BJ (cell line): ENCODE results near the gene TSPAN18. TPM values are rescaled to one million over a fixed set of nuclear protein-coding genes. Genes with fewer than 3 reads are reported as not detected.

Experiments used
- CTCF ChIA-PET: fragments of 350-600 bp; formaldehyde crosslinking; extraction: SDS; loops from one replicate; lab custom pipeline; 2021; ENCODE audit warnings: antibody characterized with exemption, inconsistent platforms; lab: Yijun Ruan, JAX
- POLR2A ChIA-PET: fragments of 300-600 bp; sonication (Branson Sonifier 250); formaldehyde crosslinking; extraction: SDS; loops from one replicate; lab custom pipeline; 2021; ENCODE audit warnings: antibody characterized with exemption; lab: Charles Lee
- DNase-seq: peaks from one replicate; pipeline ENCODE4 v3.0.0-alpha.2; 2011; ENCODE audit warnings: low read depth
- H3K27me3 ChIP-seq: 2 replicates; pipeline ENCODE4 v1.6.0; 2011; ENCODE audit warnings: low read length; ENCODE audit not compliant: control insufficient read depth, insufficient read depth
- H3K36me3 ChIP-seq: 2 replicates; pipeline ENCODE4 v1.5.1; 2011; ENCODE audit warnings: low read length; ENCODE audit not compliant: control insufficient read depth, insufficient read depth
- H3K4me3 ChIP-seq: 2 replicates; pipeline ENCODE4 v1.5.1; 2011; ENCODE audit warnings: low read depth, mild to moderate bottlenecking, control low read depth, low read length
- polyA plus RNA-seq: library from polyadenylated mRNA; depleted of rRNA; stranded (reverse); fragments of >200 nt; gene quantifications from 2 replicates; pipeline ENCODE4 v1.2.3, GENCODE V29; 2011
- TF ChIP-seq, protein P1 (sequence below): IDR thresholded peaks from 2 replicates; pipeline ENCODE4 v1.5.1; 2011; ENCODE audit warnings: low read depth, mild to moderate bottlenecking, control low read depth, inconsistent platforms, low read length, moderate library complexity; ENCODE audit not compliant: insufficient read depth

Gene TSPAN18
- polyA plus RNA-seq, 1 experiment = 0.55 TPM

DNA sequence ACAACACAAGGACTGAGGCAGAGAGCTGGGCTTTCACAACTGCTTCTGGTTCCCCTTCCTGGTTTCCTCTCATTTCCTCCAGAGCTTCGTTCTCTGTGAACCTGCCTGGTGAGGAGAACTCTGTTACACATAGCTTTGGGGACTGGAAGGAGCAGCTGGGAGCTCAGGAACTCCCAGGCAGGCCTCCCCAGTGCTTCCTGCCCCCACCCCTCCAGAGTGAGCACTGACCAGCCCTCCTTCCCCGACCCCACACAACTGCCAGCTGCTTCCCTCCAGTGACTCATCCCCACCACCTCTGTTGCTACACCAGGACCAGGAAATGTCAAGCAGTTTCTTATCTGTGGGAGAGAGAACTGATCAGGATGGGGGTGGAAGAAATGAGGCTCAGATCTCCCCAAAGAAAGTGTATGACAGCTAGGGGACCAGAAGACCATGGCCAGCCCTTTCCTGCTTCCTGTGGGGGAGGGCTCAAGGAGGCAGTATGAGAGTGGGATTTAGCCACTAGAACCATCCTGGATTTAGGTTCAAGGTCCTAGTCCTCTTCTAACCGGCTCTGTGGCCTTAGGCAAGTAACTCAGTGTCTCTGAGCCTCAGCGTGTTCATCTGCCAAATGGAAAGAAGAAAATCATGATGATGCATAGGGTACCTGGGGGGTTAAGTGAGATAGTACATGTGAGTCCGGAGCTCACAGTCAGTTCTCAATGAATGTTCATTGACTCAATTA, 228.4 kb downstream of the TSPAN18 start:
- TF ChIP-seq, protein P1, sequence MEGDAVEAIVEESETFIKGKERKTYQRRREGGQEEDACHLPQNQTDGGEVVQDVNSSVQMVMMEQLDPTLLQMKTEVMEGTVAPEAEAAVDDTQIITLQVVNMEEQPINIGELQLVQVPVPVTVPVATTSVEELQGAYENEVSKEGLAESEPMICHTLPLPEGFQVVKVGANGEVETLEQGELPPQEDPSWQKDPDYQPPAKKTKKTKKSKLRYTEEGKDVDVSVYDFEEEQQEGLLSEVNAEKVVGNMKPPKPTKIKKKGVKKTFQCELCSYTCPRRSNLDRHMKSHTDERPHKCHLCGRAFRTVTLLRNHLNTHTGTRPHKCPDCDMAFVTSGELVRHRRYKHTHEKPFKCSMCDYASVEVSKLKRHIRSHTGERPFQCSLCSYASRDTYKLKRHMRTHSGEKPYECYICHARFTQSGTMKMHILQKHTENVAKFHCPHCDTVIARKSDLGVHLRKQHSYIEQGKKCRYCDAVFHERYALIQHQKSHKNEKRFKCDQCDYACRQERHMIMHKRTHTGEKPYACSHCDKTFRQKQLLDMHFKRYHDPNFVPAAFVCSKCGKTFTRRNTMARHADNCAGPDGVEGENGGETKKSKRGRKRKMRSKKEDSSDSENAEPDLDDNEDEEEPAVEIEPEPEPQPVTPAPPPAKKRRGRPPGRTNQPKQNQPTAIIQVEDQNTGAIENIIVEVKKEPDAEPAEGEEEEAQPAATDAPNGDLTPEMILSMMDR = no peak
- H3K27me3 ChIP-seq = peaks cover 4% of the 10 kb centered on the region
- no peak overlapping the region for H3K4me3 ChIP-seq
- H3K36me3 ChIP-seq = no peaks in the 10 kb centered on the region
- POLR2A ChIA-PET = interaction anchor here (0.6 kb wide), 1 partner anchor 1046 kb away, joined by 3 read pairs; no protein-coding TSS in a partner anchor
- peak; percentile 46 for DNase-seq
- CTCF ChIA-PET = interaction anchor here (0.8 to 1.6 kb wide), 6 partner anchors 10 to 150 kb away, joined by 3 to 8 read pairs (median 3); no protein-coding TSS in a partner anchor

DNA sequence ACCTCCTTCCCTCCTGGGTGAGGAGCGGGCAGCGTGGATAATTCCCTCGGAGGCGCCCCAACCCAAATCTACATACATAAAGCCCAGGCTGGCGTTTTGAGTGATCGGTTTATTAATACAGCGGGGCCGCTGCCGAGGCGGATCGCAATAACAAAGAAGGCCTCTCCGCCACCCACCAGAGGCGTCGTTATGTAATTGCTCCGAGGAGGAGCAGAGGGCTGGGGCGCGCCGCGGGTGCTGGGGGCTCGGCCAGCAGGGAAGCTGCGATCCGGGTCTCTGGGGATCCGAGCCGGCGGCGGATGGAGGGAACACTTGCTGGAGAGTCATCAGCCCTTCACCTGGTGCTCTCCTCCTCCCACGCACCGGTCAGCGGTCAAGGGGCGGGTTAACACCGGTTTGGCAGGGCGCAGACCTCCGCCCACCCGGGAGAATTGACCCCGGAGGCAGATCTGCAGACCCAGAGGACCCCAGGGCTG, 230.3 kb downstream of the TSPAN18 start:
- ChIA-PET POLR2A (no interaction called here), CTCF (interaction anchor here (0.8 to 1.5 kb wide), 2 partner anchors 21 to 147 kb away, joined by 3 to 5 read pairs; no protein-coding TSS in a partner anchor)

GRCh38 chr11:44957776-44958564, 231.2 kb downstream of the TSPAN18 start:
- DNase-seq = no peak
- TF ChIP-seq, protein P1 = no peak
- Histone ChIP-seq H3K4me3 (no peak overlapping the region), H3K36me3 (no peaks in the 10 kb centered on the region), H3K27me3 (peaks cover 7% of the 10 kb centered on the region)
- POLR2A ChIA-PET = no interaction called here
- CTCF ChIA-PET = interaction anchor here (1.5 kb wide), 1 partner anchor 21 kb away, joined by 5 read pairs; no protein-coding TSS in a partner anchor

More for the DNA sequence above, 230.3 kb downstream of the TSPAN18 start:
- no peak for DNase-seq
- H3K36me3 ChIP-seq = no peaks in the 10 kb centered on the region
- TF ChIP-seq, protein P1 = no peak
- peaks cover 7% of the 10 kb centered on the region for H3K27me3 ChIP-seq
- no peak overlapping the region for H3K4me3 ChIP-seq

DNA sequence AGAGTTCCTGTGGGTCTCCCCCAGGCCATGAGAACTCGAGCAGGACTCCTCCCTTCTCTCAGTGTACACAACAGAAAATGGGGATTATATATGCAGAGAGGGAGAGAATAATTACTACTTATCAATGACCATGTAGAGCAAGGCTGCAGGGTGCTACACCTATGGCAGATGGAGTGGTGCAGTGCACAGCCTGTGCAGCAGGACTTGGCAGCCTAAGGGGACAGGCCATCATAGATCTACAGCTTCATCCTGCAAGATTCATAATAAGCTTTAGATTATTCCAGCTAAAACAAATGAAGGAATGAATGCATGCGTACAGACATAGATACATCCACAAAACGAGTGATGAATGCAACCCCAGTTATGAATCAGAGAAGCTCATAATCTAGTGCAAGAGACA, 232.3 kb downstream of the TSPAN18 start:
- DNase-seq = no peak
- H3K36me3 ChIP-seq = no peaks in the 10 kb centered on the region
- ChIA-PET CTCF (interaction anchor here (1.2 to 1.7 kb wide), 3 partner anchors 19 to 144 kb away, joined by 3 to 6 read pairs (median 3); no protein-coding TSS in a partner anchor), POLR2A (no interaction called here)
- no peak overlapping the region for H3K4me3 ChIP-seq
- peaks cover 7% of the 10 kb centered on the region for H3K27me3 ChIP-seq
- TF ChIP-seq, protein P1 = no peak
